Glomerular endothelial cell (primary cell): ENCODE measurements around the gene NRG2. TPM values are rescaled to one million over a fixed set of nuclear protein-coding genes. Genes with fewer than 3 reads are reported as not detected.

Source experiments
- DNase-seq: peaks from one replicate; pipeline ENCODE4 v3.0.0-alpha.2; 2011; ENCODE audit warnings: low read depth, low spot score; ENCODE audit errors: extremely low read depth
- total RNA-seq: library from RNA; depleted of rRNA; stranded (reverse); fragments of >200 nt; gene quantifications from 2 replicates; pipeline ENCODE4 v1.2.3, GENCODE V29; 2015

The NRG2 gene
- total RNA-seq, 1 donor from 2014 or later, result 0.23 TPM

DNA sequence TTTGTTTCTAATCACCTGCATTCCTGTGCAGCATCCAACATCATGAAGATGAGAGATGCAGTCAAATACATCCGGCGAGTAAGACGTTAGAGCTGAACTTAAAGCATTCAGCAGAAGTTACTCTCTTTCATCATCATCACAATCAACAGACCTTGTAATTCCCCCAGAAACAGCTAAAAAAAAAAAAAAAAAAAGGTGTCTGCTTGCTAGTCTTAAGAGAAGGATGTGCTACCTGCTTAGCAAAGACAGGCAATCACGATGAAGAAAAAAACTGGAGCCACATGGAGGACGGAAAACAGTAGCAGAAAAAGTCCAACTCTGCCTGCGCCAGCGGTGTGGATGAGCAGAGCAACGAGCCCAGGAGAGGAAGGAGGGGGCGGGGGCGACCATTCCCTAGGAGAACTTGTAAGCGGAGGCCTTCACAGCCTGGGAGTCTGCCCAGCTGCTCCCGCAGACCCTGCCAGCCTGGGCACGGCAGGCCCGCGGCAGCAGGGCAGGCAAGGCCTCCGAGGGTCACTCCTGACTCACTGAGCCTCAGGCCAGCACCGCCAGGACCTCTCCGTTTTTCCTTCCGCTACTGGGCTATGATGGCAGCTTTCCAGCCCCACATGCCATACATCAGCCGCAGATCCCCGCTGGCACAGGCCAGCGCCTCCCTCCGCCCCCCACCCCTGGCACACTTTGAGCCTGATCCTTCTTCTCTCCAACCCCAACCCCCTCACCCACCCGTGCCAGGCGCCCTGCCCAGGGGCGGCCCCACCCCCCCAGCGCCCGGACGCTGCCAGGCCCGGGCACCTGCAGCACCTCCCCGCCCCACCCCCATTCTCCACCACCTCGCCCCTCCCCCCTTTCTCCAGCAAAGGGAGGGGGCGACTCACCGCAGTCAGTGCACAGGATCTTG is 1.4 kb downstream of the NRG2 start:
- DNase-seq, result no peak

DNA sequence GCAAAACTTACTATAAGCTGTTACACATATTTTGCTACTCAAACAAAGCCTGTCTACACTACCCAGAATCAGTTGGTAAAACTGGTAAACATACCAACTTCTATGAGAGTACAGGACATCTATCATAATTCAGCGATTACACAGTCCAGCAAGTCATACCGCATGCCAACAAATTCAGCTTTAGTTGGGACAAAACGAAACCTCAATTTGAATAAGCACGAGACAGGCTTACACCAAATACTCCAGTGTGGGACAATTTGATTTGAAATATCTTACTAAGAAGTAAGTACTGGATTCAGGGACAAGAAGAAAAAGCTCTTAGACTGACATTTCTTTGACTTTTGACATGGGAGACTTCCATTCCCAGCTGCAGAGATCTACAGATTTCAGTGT is 2.0 kb downstream of the NRG2 start:
- no peak for DNase-seq

DNA sequence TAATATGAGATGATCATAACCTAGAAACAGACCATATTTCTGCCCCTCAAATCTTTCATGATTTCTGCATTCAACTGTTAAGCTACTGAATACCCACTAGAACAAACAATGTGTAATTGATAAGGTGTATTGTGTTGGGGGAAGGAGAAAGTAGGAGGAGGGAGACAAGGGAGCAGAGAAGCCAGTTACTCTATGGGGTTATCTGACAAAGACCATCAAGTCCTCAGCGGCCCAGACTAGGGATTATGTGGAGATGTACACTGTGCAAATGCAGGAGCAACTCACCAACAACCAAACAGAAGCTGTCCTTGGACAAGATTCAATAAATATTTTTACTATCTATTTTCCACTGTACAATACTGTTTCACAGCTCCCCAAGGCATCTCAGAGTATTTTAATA is 2.7 kb downstream of the NRG2 start:
- no peak for DNase-seq

DNA sequence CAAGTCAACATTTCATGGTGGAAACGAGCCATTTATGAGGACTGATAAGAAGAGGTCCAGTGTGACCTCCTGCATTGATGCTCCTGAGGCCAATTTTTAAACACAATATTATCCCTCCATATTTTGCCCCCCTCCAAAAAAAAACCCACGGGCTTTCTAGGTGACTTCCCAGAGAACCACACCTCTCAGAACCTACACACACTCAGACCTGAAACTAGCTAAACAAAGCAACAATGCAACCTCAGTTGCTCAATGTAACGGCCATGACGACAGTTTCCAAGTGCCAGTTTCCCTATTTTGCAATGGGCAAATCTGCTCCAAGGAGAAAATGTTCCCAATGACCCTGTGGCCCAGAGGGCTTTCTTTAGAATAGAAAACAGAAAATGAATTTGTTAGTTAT is 3.5 kb downstream of the NRG2 start:
- no peak for DNase-seq

DNA sequence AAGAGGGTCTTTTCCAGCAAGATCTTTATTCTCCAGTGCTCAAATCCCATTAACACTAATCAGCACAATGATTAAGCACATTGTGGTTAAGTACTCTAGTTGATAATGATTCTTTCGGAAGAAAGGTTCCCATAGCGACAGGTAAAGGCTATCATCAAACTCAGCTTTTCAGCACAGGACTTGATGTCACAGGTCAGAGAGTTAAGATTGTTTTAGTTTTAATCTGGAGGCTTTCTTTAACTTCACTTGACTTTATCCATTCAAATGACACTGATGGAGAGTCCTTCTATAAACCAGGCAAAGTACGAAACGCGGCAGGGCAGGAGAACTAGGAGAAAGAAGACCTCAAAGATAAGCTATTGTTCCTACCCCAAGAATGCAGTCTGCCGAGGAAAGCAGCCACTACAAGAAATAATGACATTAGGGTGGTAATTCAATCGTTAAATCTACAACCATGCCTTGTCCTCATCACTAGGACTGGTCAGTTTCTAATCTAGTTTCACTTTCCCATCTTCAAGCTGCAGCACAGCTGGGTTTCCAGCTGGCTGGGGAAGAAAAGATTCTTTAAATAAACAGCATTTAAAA is 4.6 kb downstream of the NRG2 start:
- DNase-seq, result no peak

DNA sequence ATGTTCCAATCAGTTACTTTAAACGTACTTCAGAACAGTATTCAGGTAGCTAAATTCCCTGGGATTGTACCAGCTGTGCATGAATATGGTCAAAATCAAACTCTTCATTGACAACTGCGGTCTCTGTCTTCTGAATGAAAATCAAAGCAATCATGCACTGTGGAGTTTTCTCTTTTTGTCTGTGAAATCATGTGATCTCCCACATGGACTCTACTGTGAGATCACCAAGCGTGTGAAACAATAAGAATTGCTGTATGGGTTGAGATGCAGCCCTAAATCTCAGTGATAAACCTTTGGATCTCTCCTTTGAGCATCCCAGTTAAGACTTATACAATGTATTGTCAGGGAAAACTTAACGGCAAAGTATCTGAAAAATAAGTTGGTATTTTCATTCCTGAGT is 6.1 kb downstream of the NRG2 start:
- no peak for DNase-seq

DNA sequence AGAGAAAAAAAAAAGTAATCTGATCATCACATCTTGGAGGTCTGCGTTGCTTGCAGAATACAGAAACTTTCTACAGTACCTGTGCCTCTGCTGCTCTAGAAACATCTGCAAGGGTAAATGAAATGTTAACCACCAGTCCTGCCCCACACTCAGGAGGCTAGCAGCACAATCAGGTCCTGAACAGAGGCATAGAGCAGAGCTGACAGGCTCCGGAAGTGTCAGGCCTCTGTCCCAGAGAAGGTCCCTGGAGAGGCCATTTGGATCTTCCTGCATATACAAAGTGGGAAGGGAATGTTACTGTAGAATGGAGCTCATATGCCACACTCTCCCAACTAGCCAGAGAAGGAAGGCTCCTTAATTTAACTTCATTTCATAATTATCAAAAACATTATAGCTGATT is 7.2 kb downstream of the NRG2 start:
- no peak for DNase-seq

DNA sequence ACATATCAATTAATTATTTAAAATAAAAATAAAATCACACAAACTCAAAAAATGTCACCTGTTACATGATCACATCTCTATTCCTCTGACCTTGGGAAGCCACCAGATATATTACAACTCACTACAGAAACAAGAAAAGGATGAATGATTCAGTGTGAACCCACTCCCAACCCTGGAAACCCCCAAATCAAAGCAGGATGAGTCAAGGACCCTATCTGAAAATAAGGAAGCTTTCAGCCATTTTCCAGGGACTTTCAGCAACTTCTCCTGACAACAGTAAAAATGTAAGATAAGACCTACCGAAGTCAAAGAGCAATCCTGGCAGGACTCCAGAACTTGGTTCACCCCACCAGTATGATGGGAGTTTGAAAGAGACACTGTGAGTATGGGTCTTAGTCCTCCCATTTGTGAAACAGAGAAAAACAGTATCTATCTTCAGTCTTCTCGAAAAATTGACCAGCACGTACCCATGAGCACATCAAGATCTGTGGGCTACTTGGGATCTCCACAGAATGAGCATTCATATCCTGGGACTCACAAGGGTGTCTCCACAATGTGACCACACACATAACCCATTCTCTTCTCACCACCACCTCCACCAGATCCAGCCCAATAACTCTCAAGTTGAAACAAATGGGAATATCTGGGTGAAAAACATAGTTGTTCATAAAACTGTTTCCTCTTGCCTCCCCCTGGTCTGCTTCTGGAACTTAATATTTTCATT is 9.9 kb downstream of the NRG2 start:
- DNase-seq, result no peak

DNA sequence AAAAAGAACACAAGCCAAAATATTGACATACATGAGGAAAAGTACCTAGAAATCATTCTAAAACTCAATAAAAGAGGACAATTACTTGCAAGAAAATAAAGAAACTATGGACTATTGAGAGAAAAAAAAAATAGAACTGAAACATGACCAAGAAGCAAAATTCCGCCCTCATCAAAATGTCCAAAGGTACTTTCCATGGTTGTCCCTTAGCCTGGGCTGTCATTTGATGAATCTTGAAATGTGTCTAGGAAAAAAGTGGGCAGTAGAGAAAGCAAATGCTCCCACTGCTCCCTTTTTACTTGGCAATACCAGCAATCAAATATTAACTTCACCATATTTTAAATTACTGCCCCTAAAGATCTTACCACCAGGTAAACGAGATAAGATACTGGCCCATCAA is 10.8 kb downstream of the NRG2 start:
- DNase-seq, result no peak

DNA sequence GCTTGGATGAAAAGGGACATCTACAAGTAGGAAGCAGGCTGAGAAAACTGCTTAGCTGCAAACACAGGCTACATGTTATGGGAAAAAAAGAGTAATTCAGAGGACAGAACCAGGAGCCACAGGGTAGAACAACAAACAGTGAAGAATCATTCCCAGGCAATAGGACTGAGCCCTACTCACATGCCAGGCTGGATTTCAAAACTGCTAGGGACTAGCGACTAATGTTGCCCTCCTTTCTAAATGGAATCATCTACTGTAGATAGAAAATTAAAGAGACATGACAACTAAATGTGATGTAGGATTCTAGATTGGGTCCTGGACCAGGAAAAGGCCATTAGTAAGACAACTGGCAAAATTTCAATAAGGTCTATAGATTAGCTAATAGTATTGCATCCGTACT is 15.3 kb downstream of the NRG2 start:
- DNase-seq, result no peak

DNA sequence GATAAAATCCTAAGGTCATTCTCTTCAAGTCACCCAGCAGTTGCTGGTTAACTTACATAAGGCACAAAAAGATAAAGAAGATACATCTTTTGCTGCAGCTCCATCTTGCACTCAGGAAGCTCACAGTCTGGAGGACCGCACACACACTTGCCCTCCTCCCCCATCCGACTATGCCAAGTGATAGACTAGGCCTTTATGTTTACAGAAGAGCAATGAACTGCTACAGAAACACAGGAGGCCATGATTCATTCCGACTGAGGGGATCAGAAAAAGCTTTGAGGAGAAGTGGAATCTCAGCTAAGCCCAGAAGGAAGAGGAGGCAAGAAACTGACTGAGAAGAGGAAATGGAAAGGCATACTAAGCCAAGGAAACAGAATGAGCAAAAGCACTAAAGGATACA is 17.4 kb downstream of the NRG2 start:
- DNase-seq, result no peak

DNA sequence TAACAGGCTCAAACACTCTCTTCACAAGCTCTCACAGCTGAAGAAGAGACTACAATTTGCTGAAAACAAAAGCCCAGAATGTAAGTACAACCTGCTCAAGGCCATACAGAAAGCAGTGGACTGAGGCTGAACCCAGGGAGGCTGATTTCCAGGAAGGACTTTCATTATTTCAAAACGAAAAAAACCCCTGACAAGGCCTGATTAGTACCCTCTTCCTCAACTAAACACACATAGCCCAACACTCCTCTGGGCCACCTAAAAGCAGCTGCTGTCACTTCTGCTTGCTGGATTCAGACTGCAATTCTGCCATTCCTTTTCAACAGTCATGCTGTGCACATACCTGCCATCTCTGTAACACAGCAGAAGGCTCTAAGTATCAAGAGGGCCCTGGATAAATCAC is 18.2 kb downstream of the NRG2 start:
- DNase-seq, result no peak

DNA sequence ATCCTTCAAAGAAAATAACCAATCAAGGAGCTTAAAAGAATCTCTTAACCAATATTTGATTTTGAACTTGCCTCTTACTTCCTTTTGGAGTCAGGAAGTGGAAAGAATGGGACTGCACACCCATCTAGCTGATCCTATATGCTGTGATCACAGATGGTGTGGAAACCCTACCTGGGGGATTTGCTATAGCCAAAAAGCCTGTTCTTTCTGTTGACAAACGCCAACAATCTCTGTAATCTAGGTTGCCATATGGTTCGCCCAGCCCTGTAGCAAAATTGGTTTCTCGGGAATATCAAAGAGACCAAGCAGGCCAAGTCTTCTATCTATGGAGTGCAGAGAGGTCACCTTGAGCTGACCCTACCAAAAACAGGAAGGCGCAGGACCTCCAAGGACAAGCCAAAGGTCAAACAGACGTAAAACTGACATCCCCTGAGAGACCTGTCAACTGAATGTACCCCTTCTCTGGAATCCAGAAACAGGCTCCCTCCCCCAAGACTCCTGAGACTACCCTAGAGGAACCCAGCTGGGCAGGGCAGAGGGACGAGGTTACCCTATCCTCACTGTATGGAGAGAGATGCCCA is 19.4 kb downstream of the NRG2 start:
- no peak for DNase-seq

DNA sequence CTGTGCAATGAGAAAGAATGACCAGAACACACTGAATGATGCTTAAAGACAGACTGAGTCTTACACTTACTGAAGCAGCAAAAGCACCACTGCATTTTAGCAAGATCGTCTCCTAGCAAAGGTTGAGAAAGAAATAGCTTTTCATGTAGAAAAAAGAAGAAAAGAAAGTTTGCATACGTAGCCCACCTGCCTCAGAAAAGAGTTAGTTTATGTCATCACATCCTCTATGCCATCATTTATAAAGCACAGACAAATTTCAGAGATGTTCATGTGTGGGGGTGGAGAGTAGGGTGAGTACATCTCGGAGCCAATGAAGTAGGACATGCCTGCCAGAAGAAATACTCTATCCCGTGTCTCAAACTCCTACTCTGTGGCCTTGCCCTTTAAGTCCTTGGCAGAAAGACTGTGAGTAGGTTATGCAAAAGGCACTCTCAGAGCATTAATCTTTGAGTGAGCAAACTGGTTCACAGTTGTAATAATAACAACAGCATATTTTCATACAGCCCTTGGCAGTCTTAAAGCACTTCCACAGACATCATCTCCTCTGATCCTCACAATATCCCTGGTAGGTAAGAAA is 22.4 kb downstream of the NRG2 start:
- no peak for DNase-seq

DNA sequence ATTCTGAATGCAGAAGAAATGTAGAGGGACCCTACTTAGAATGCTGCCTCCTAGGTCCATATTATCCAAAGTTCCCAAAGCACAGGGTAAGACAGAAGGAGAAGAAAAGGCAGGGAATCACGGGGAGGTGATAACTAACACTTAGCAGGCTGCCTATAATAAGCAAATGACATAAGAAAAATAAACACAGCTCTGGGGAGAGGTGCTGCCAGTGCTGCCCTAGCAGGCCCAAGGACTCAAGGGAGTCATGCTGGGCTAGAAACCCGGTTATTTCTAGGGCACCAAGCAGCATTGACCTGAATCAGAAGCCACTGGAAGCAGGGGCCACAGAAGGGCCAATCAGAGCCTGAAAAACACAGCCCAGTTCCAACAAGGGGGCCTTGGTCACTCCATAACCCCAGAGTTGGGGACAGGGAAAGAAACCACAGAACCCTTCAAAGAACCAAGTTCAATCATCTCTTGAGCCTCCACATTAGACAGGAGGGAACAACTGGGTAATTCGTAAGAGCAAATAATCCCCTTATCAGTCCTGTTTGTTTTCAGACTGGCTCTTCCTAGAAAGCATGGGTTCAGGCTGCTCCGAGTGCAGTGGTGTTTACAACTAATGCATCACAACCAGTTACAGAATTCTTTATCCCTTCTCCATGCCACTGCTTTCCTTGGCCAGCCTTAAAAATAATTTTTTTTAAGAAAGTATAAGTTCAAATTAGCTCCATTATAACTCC is 24.0 kb downstream of the NRG2 start:
- no peak for DNase-seq

DNA sequence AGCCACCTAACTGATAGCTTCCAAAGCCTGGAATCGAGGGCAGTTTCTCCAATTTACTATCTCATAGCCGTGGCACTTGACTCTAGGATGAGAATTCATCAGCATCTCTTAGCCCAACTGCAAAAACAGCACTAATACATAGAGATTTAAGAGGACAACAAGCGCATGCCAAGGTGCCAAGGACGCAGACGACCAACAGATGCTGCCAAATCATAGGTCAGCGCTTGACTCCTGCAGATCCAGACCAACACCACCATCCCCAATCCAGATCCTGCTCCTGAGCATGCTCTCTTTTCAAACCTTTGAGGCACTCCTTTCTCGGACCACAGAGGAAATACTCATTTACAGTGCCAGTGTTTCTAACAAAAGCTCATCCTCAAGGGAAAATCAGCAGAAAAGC is 24.6 kb downstream of the NRG2 start:
- no peak for DNase-seq

DNA sequence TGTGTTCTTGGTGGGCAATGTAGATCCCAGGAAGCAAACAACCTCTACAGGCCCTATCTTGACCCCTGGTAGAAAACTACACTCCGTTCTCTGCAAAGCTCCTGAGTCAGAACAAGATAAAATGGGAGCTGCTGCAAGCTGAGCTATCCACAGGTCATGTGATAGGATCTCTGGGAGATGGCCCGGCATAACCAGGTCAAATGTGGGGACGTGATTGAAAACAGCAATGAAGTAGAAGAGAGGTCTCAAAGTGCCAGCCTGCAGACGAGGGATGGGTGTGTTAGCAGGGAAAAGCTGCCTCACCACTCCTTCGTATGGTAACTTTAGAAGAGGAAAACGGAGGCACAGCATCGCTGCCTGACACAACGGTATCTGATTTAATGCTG is 25.0 kb downstream of the NRG2 start:
- DNase-seq, result no peak

DNA sequence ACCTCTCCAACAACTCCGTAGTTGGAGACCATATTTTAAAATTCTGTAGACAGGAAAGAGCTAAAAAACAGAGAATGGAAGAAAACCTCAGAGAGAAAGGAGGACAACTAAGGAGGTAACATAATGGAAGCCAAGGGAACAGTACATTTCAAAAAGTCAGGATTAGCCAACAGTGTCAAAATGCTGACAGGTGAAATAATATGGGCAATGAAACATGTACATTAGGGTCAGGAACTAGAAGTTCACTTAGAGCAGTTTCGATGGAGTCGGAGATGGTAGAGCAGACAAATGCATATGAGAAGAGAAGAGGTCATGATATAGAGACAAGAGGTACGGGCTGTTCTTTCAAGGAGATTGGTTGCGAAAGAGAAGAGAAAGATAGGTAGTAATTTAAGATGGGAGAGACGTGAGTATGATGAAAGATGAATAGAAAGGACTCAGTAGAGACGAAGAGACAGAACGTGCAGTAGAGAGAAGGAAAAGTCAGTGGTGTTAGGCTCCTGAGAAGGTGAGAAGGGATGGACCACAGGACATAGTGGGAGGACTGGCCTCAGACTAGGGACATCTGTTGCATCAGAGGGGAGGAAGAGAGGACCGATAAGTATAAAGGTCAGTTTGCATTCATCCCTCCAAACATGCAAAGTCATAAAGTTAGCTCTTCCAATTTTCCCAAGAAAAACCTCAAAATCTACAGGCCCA is 25.6 kb downstream of the NRG2 start:
- DNase-seq, result no peak

DNA sequence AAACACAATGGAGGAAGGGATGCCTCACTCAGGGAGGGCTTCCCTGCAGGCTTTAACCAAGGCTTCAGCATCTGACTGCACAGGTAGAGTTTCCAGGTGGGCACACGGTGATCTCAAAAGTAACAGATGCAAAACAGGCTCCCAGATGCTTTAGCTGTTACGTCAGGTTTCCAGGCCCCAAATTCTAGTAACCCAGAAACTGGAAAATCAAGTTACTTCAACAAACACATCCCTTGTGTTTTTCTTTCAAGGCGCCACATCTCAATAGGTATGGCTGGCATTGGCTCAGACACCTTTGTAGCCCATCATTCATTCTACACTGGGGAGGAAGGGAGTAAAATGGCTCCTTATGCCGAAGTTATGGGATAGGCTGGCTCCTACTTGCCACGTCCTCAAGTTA is 27.4 kb downstream of the NRG2 start:
- no peak for DNase-seq

DNA sequence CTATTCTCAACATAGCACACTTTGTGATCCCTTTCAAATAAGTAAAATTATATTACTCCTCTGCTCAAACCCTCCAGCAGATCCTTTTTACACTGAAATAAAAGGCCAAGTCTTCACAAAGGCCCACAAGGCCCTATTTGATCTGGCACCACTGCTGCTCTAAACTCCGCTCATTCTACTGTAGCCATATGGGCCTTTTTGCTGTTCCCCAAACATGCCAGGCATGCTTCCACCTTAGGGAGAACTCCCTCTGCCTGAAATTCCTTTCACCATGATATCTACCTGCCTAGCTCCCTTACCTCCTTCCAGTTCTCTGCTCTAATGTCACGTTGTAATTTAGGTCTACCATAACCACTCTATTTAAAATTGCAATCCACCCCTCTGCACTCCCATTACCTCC is 28.3 kb downstream of the NRG2 start:
- DNase-seq, result no peak
